Osteocyte (in vitro differentiated cells): ENCODE measurements around the gene NUP98. TPM values are rescaled to one million over a fixed set of nuclear protein-coding genes. Genes with fewer than 3 reads are reported as not detected.

Experiments
- DNase-seq: peaks from one replicate; pipeline ENCODE4 v3.0.0; 2021; ENCODE audit warnings: mixed read lengths; ENCODE audit not compliant: unreplicated experiment; ENCODE audit errors: extremely low spot score
- H3K27ac Mint-ChIP-seq: one replicate; pipeline ENCODE4 v1.8.0; 2021; ENCODE audit warnings: mild to moderate bottlenecking, mixed read lengths; ENCODE audit not compliant: unreplicated experiment
- H3K27me3 Mint-ChIP-seq: one replicate; pipeline ENCODE4 v1.8.0; 2021; ENCODE audit warnings: mixed read lengths; ENCODE audit not compliant: unreplicated experiment
- H3K36me3 Mint-ChIP-seq: one replicate; pipeline ENCODE4 v1.8.0; 2021; ENCODE audit warnings: mixed read lengths; ENCODE audit not compliant: unreplicated experiment
- H3K4me1 Mint-ChIP-seq: one replicate; pipeline ENCODE4 v1.8.0; 2021; ENCODE audit warnings: mixed read lengths; ENCODE audit not compliant: unreplicated experiment
- H3K4me3 Mint-ChIP-seq: one replicate; pipeline ENCODE4 v1.8.0; 2021; ENCODE audit warnings: mild to moderate bottlenecking, moderate library complexity, mixed read lengths; ENCODE audit not compliant: unreplicated experiment
- H3K9me3 Mint-ChIP-seq: one replicate; pipeline ENCODE4 v1.8.0; 2021; ENCODE audit warnings: mixed read lengths; ENCODE audit not compliant: unreplicated experiment
- CTCF ChIP-seq: fragments of 200-600 bp; sonication (generic); IDR thresholded peaks from 2 replicates; pipeline ENCODE4 v1.5.0; 2021; ENCODE audit warnings: antibody characterized with exemption, mild to moderate bottlenecking, moderate library complexity
- total RNA-seq: library from RNA; stranded (reverse); gene quantifications from 2 replicates; pipeline ENCODE4 v1.2.1, GENCODE V29; 2021

NUP98 gene
- total RNA-seq, 1 donor from 2014 or later = 68.9 TPM

GRCh38 chr11:3841426-3842350, 44.3 kb upstream of the NUP98 start:
- Mint-ChIP-seq H3K27ac (peak overlapping the region; percentile 94), H3K4me1 (peaks cover 28% of the 10 kb centered on the region), H3K4me3 (peak overlapping the region; percentile 81), H3K27me3 (no peaks in the 10 kb centered on the region), H3K36me3 (no peaks in the 10 kb centered on the region), H3K9me3 (no peaks in the 10 kb centered on the region)
- TF ChIP-seq CTCF = peak; percentile 92
- DNase-seq = peak; percentile 95

GRCh38 chr11:3840870-3841425, 43.6 kb upstream of the NUP98 start, which contains the start of gene RHOG:
Gene RHOG (minus strand): TSS chr11:3840959. CDS start chr11:3828138, 12,821 bp downstream.
- Mint-ChIP-seq H3K36me3 (no peaks in the 10 kb centered on the region), H3K27ac (peak within 1 kb of the TSS; percentile 94), H3K4me3 (peak within 1 kb of the TSS; percentile 83), H3K9me3 (no peaks in the 10 kb centered on the region), H3K27me3 (no peaks in the 10 kb centered on the region), H3K4me1 (peaks cover 28% of the 10 kb centered on the region)
- no peak for TF ChIP-seq CTCF
- DNase-seq = peak; percentile 90

DNA sequence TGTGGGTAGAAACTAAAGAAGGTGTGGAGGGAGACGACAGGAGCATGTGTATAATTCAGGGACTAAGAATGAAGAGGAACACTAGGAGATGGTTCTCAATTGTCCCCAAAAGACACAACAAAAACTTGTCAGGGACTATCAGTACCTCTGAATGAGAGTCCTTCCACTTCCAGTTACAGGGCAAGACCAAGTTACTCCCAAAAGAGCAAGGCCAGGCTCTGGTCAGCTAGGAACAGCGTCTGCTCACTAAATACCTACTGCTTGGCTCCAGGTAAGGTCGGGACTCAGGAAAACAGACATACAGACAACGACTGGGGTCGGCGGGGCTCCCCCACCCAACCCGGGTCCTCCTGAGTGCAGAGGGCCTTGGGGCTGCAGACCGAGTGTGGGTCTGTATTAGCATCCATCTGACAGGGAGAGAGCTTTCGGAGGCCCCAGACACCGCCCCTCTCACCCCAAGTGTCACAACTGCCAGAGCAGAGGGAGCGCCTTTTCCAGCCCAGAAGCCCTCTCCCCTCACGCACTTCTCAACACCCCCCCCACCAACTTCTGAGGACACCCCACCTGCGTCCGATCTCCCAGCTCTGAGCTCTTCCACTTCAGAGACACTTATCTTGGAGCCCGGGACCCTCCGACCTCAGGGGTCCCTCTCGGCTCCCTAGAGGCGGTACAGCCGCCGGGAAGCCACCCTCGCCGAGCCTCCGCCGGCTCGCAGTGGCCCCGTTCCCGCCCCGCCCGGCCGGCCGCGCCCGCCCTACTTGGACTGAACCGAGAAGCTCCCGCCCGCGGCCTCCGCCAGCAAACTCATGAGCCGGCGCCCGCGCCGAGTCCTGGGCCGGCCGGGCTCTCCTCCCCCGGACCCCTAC, 42.9 kb upstream of the NUP98 start:
- Mint-ChIP-seq H3K9me3 (no peaks in the 10 kb centered on the region), H3K4me1 (peaks cover 33% of the 10 kb centered on the region), H3K36me3 (no peaks in the 10 kb centered on the region), H3K27me3 (no peaks in the 10 kb centered on the region), H3K4me3 (peak overlapping the region; percentile 83), H3K27ac (peak overlapping the region; percentile 69)
- peak; percentile 87 for DNase-seq
- TF ChIP-seq CTCF = no peak

- Mint-ChIP-seq H3K27ac (no peak overlapping the region), H3K4me3 (no peak overlapping the region), H3K9me3 (no peaks in the 10 kb centered on the region), H3K36me3 (no peaks in the 10 kb centered on the region), H3K27me3 (no peaks in the 10 kb centered on the region), H3K4me1 (peaks cover 44% of the 10 kb centered on the region)
- no peak for DNase-seq
- no peak for TF ChIP-seq CTCF
These were observed 41.1 kb upstream of the NUP98 start for GRCh38 chr11:3838504-3838903.
